ENCODE results near the gene RELA.

- TF ChIP-seq EZH2 (IDR thresholded peaks at IDR 0.05; ENCODE audit: insufficient read depth, poor library complexity, severe bottlenecking) = no peak
- no peak for TF ChIP-seq EZH2phosphoT487 (IDR thresholded peaks at IDR 0.05; ENCODE audit: insufficient read depth, low read depth)
These were observed 26.3 kb downstream of the RELA start for GRCh38 chr11:65636108-65637031.

Data from GM23248 (cell line).